Stimulated activated CD8-positive, alpha-beta memory T cell treated with anti-CD3 and anti-CD28 coated beads, Interleukin-4, amount 100 ng/mL, for 24 hours (primary cell): ENCODE data around the gene RERE.
"Not testable (repeated sequence)": the region's sequence is repeated elsewhere in the genome, so short reads cannot be mapped to it uniquely, and the experiment has no call there.

ENCODE experiments used
- DNase-seq: peaks from one replicate; pipeline ENCODE4 v3.0.0-alpha.2; 2020; ENCODE audit warnings: low read depth

RERE gene

DNA sequence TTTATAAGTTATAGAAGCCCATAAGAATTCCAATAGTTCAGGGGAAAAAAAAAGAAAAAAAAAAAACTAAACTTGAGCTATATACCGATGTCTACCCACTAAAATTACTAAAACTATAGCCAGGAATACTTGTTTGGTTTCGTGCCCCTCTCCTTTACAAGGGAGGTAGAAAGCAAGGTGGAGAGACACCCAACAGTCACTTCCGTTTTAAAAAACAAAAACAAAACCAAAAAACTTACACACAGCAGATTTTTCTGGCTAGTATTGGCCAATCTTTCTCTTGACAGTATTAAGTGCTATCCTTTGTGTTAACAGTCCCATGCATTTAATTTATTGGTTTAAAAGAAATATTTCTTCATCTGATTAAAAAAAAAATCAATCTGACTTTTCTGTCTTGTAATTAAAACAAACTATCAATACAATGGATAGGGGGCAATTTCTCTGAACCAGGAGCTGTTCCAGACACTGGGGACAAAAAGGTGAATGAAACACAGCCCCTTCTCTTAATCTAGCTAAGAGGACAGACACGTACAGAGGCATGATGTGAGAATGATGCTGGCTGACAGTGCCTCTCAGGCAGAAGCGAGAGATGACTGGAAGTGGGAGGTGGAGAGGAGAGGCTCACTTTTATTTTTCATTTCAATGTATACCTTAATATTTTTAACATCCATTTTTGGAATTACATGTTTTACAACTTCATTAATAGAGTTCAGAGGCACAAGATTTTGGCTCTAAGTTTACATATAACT is 214.8 kb downstream of the RERE start:
- no peak for DNase-seq

- DNase-seq: no peak
These were observed 217.1 kb downstream of the RERE start for GRCh38 chr1:8600336-8600735.

DNA sequence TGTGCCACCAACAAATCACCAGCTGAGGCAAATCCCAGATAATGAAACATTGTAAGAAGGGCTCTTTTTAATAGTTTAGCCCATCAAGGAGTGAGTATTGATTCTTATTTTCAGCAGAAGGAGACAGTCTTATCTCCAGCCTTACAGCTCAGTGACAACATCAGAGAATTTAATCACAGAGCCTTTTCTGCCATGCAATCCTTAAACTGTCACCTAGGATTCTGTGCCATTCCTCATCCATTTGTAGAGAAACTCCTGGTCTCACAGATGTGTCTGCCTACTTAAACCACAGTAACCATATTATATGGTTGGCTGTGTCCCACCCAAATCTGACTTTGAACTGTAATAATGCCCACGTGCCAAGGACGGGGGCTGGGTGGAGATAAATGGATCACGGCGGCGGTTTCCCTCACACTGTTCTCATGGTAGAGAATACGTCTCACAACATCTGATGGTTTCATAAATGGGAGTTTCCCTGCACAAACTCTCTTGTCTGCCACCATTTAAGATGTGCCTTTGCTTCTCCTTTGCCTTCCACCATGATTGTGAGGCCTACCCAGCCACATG is 217.7 kb downstream of the RERE start:
- no peak for DNase-seq

- no peak for DNase-seq
These were observed 218.7 kb downstream of the RERE start for GRCh38 chr1:8598783-8599182.

GRCh38 chr1:8598060-8598724 is 219.2 kb downstream of the RERE start:
- no peak for DNase-seq

DNA sequence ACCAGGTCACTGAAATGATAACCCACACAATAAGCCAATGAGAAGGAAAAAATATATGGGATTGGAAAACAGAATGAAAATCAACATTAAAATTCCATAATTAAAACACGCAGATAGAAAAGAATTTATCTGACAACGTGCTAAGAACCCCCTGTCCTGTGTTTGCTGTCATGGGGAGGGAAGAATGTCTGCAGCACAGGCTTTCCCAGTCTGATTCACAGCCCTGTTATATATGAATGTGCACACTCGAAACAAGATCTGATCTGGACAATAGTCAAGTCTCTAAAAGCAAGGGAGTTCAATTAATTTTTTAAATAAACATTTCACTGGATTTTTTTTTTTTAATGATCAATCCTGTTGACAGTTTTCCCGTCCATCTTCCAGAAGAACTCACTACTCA is 220.0 kb downstream of the RERE start:
- no peak for DNase-seq

- no peak for DNase-seq
These were observed 221.5 kb downstream of the RERE start for GRCh38 chr1:8595941-8596340.

GRCh38 chr1:8595332-8595731 is 222.1 kb downstream of the RERE start:
- DNase-seq: no peak

GRCh38 chr1:8593292-8593691 is 224.1 kb downstream of the RERE start:
- not testable (repeated sequence) for DNase-seq

- DNase-seq: no peak
These were observed 225.9 kb downstream of the RERE start for GRCh38 chr1:8591569-8591968.

GRCh38 chr1:8590721-8591351 is 226.6 kb downstream of the RERE start:
- DNase-seq: no peak

DNA sequence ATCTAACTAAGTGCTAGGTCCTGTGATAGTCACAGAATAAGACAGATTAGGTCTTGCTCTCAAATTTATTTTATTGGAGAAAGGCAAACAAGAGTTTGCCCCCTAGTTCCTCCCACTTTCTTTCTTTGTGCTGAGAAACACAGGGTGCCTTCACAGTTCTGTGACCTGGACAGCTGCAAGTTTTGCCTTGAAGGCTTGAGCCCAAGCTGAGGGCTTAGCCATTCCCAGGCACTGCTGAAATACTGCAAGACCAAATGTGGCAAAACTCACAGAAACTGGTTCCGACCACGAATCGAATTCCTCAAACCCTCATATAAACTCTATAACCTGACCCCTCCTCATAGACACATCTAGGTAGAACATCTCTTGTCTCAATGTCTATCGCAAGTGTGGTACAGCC is 227.9 kb downstream of the RERE start:
- no peak for DNase-seq

GRCh38 chr1:8587784-8588183 is 229.7 kb downstream of the RERE start:
- DNase-seq: no peak

DNA sequence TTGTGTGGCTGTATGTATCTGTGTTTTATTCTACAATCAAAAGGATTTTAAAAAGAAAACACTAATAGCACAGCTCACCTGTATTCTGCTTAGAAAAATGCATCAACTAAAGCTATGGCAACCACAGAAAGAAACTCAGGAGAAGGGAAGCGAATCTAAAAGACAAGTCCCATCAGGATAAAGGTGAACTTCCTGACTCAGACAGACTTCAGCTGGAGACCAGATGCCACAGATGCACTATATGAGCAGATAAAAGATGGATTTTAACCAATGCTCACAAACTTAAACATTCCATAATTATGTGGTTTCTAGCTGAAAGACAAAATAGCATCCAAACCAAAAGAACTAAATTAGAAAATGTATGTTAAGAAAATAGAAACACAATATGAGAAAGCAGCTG is 231.0 kb downstream of the RERE start:
- no peak for DNase-seq

GRCh38 chr1:8584316-8584715 is 233.1 kb downstream of the RERE start:
- no peak for DNase-seq

GRCh38 chr1:8583031-8583430 is 234.4 kb downstream of the RERE start:
- no peak for DNase-seq

GRCh38 chr1:8580566-8580965 is 236.9 kb downstream of the RERE start:
- DNase-seq: no peak

DNA sequence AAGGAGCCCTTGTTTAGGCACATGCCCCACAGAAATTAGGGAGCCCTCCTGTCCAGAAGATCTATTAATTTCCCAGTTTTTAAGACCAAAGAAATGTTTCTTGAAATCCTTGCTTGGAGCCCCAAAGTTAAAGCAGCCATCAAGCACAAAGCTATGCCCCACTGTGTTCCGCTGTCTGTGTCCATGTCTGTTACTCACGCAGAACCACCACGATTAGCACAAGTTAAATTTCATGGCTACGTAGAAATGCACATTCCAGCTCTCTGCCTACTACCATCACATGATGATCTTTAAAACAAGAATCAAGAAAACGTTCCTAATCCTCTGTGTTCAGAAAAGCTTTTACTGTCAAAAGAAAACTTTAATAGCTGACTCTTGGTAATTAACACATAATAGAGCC is 238.5 kb downstream of the RERE start:
- no peak for DNase-seq

GRCh38 chr1:8578132-8578877 is 239.1 kb downstream of the RERE start:
- DNase-seq: no peak

GRCh38 chr1:8574985-8575384 is 242.5 kb downstream of the RERE start:
- no peak for DNase-seq

GRCh38 chr1:8572106-8572505 is 245.3 kb downstream of the RERE start:
- DNase-seq: no peak
